ENCODE measurements around the gene ZNF784.
A peak's percentile ranks its signal among the peaks of the same experiment; 100 is the strongest.

ZNF784 gene

GRCh38 chr19:55586976-55587668 is 37.2 kb downstream of the ZNF784 start (continued):
- TF ChIP-seq KLF1 (tag by site-specific recombination; IDR thresholded peaks at IDR 0.05) (peak; percentile 55), ZNF2 (tag by site-specific recombination; IDR thresholded peaks at IDR 0.05) (no peak), ZFP3 (tag by site-specific recombination; IDR thresholded peaks at IDR 0.05; ENCODE audit: low read depth) (no peak), KLF7 (tag by site-specific recombination; IDR thresholded peaks at IDR 0.05; ENCODE audit: borderline replicate concordance) (no peak), ZNF266 (tag by site-specific recombination; IDR thresholded peaks at IDR 0.05; ENCODE audit: low read depth) (no peak), ZNF354C (tag by site-specific recombination; IDR thresholded peaks at IDR 0.05; ENCODE audit: borderline replicate concordance, low read depth) (no peak), SALL2 (tag by site-specific recombination; IDR thresholded peaks at IDR 0.05; ENCODE audit: borderline replicate concordance) (no peak), GLIS2 (tag by site-specific recombination; IDR thresholded peaks at IDR 0.05) (no peak), ZNF23 (tag by site-specific recombination; IDR thresholded peaks at IDR 0.05; ENCODE audit: borderline replicate concordance) (no peak), ZNF544 (tag by site-specific recombination; IDR thresholded peaks at IDR 0.05) (no peak), ZNF423 (tag by site-specific recombination; IDR thresholded peaks at IDR 0.05) (no peak), OSR2 (tag by site-specific recombination; IDR thresholded peaks at IDR 0.05) (no peak), ZNF664 (tag by site-specific recombination; IDR thresholded peaks at IDR 0.05) (no peak), ZNF624 (tag by site-specific recombination; IDR thresholded peaks at IDR 0.05) (no peak), ZNF274 (IDR thresholded peaks at IDR 0.05; ENCODE audit: low read length) (no peak), ZNF274 (tag by site-specific recombination; IDR thresholded peaks at IDR 0.05; ENCODE audit: borderline replicate concordance) (no peak), MZF1 (tag by site-specific recombination; IDR thresholded peaks at IDR 0.05; ENCODE audit: borderline replicate concordance) (no peak), ZNF426 (tag by site-specific recombination; IDR thresholded peaks at IDR 0.05) (no peak), ZNF521 (tag by site-specific recombination; IDR thresholded peaks at IDR 0.05) (no peak), BCL6B (tag by site-specific recombination; IDR thresholded peaks at IDR 0.05) (no peak), MYNN (tag by site-specific recombination; IDR thresholded peaks at IDR 0.05; ENCODE audit: borderline replicate concordance) (no peak), ZNF571 (tag by site-specific recombination; IDR thresholded peaks at IDR 0.05) (no peak), ZNF792 (tag by site-specific recombination; IDR thresholded peaks at IDR 0.05) (no peak), SCRT1 (tag by site-specific recombination; IDR thresholded peaks at IDR 0.05; ENCODE audit: borderline replicate concordance) (no peak), ZNF184 (tag by site-specific recombination; IDR thresholded peaks at IDR 0.05) (no peak), ZNF596 (tag by site-specific recombination; IDR thresholded peaks at IDR 0.05) (0 out of 2 replicates have a peak, but pooled peaks have one; percentile 5), ZBTB44 (tag by site-specific recombination; IDR thresholded peaks at IDR 0.05) (no peak), ZBTB21 (tag by site-specific recombination; IDR thresholded peaks at IDR 0.05) (no peak), SP3 (tag by site-specific recombination; IDR thresholded peaks at IDR 0.05) (peak; percentile 89), ZNF654 (tag by site-specific recombination; IDR thresholded peaks at IDR 0.05; ENCODE audit: low read depth) (no peak), ZNF473 (tag by site-specific recombination; IDR thresholded peaks at IDR 0.05) (no peak), SP7 (tag by site-specific recombination; IDR thresholded peaks at IDR 0.05) (peak; percentile 80)
- TF ChIP-seq, protein P1, sequence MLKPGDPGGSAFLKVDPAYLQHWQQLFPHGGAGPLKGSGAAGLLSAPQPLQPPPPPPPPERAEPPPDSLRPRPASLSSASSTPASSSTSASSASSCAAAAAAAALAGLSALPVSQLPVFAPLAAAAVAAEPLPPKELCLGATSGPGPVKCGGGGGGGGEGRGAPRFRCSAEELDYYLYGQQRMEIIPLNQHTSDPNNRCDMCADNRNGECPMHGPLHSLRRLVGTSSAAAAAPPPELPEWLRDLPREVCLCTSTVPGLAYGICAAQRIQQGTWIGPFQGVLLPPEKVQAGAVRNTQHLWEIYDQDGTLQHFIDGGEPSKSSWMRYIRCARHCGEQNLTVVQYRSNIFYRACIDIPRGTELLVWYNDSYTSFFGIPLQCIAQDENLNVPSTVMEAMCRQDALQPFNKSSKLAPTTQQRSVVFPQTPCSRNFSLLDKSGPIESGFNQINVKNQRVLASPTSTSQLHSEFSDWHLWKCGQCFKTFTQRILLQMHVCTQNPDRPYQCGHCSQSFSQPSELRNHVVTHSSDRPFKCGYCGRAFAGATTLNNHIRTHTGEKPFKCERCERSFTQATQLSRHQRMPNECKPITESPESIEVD (tag by site-specific recombination; IDR thresholded peaks at IDR 0.05): no peak
- TF ChIP-seq, protein P2, sequence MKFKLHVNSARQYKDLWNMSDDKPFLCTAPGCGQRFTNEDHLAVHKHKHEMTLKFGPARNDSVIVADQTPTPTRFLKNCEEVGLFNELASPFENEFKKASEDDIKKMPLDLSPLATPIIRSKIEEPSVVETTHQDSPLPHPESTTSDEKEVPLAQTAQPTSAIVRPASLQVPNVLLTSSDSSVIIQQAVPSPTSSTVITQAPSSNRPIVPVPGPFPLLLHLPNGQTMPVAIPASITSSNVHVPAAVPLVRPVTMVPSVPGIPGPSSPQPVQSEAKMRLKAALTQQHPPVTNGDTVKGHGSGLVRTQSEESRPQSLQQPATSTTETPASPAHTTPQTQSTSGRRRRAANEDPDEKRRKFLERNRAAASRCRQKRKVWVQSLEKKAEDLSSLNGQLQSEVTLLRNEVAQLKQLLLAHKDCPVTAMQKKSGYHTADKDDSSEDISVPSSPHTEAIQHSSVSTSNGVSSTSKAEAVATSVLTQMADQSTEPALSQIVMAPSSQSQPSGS (tag by site-specific recombination; IDR thresholded peaks at IDR 0.05; ENCODE audit: low read depth): no peak
- TF ChIP-seq, protein P3, sequence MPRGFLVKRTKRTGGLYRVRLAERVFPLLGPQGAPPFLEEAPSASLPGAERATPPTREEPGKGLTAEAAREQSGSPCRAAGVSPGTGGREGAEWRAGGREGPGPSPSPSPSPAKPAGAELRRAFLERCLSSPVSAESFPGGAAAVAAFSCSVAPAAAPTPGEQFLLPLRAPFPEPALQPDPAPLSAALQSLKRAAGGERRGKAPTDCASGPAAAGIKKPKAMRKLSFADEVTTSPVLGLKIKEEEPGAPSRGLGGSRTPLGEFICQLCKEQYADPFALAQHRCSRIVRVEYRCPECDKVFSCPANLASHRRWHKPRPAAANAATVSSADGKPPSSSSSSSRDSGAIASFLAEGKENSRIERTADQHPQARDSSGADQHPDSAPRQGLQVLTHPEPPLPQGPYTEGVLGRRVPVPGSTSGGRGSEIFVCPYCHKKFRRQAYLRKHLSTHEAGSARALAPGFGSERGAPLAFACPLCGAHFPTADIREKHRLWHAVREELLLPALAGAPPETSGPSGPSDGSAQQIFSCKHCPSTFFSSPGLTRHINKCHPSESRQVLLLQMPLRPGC (tag by site-specific recombination; IDR thresholded peaks at IDR 0.05): no peak
